Aorta (tissue), 5 donors: ENCODE results near the gene ADAMTS17. TPM values are rescaled to one million over a fixed set of nuclear protein-coding genes. Genes with fewer than 3 reads are reported as not detected.

Experiments used
- ATAC-seq: fragments of 200-7000 bp; cut with Tn5 transposase; one replicate; pipeline ENCODE4 v1.9.1; 2022; ENCODE audit warnings: moderate library complexity; ENCODE audit not compliant: low FRiP score
- DNase-seq, 2 donors: peaks; one replicate each; pipeline ENCODE4 v3.0.0-alpha.2; 2020
- H3K27ac ChIP-seq, 2 donors: one replicate each; pipeline ENCODE4 v1.5.1; 2013; ENCODE audit warnings: low read length in 2 of 2, mild to moderate bottlenecking in 2 of 2, moderate library complexity in 2 of 2, control low read depth in 1 of 2, inconsistent platforms in 1 of 2, low read depth in 1 of 2
- H3K27me3 ChIP-seq, 2 donors: one replicate each; pipeline ENCODE4 v1.6.1; 2013; ENCODE audit warnings: control low read depth in 1 of 2, low read length in 1 of 2, mild to moderate bottlenecking in 1 of 2, moderate library complexity in 1 of 2; ENCODE audit not compliant: insufficient read depth in 2 of 2, control insufficient read depth in 1 of 2
- H3K36me3 ChIP-seq, 2 donors: one replicate each; pipeline ENCODE4 v1.6.1; 2013; ENCODE audit warnings: control low read depth in 1 of 2, low read length in 1 of 2, mild to moderate bottlenecking in 1 of 2; ENCODE audit not compliant: insufficient read depth in 2 of 2, control insufficient read depth in 1 of 2
- H3K4me1 ChIP-seq, 2 donors: one replicate each; pipeline ENCODE4 v1.6.1; 2013; ENCODE audit warnings: low read length in 2 of 2, control low read depth in 1 of 2, mild to moderate bottlenecking in 1 of 2, moderate library complexity in 1 of 2; ENCODE audit not compliant: insufficient read depth in 2 of 2, control insufficient read depth in 1 of 2
- H3K4me3 ChIP-seq, 2 donors: one replicate each; pipeline ENCODE4 v1.5.1; 2013; ENCODE audit warnings: low read length in 2 of 2, control low read depth in 1 of 2, mild to moderate bottlenecking in 1 of 2
- H3K9me3 ChIP-seq: one replicate; pipeline ENCODE4 v1.6.1; 2013; ENCODE audit warnings: mild to moderate bottlenecking, low read length; ENCODE audit not compliant: control insufficient read depth
- WGBS, 2 donors: extraction: QIAGEN DNeasy Blood & Tissue Kit; methylation state at CpG; one replicate each; pipeline ENCODE4 v1.1.7; 2013; 5-methylcytosine and 5-hydroxymethylcytosine counted together
- intact Hi-C, 2 donors: fragments of 100-400 bp; cut with DNase I; formaldehyde crosslinking; loops; one replicate each; pipeline versions ENCODE4 v1.14.2 to v1.15.0; 2022
- long read RNA-seq, 2 donors: library from polyadenylated mRNA; unstranded; transcript quantifications; one replicate each; pipeline ENCODE4 v2.0.0, GENCODE V29; 2020 to 2021
- polyA plus RNA-seq, 2 donors: library from polyadenylated mRNA; stranded (reverse); fragments of 200-250 nt; gene quantifications; one replicate each; pipeline ENCODE4 v1.2.3, GENCODE V29; 2013
- total RNA-seq, 2 donors: library from RNA; stranded (reverse); fragmentation: NEBNext Ultra II Directional; extraction: Animal tissue kit (Norgen Biotek cat#: 25700); gene quantifications; one replicate each; pipeline ENCODE4 v1.2.1, GENCODE V29; 2021
- donor health status: healthy with polysubstance abuse.
- donor health status: Bipolar disorder and iron deficiency.
- donor health status: DM: no; HTN: no; CAD: no.
- donor health status: DM: no; HTN: no; CAD: no.
- donor health status: DM: yes; HTN: yes; CAD: no.

The ADAMTS17 gene, protein sequence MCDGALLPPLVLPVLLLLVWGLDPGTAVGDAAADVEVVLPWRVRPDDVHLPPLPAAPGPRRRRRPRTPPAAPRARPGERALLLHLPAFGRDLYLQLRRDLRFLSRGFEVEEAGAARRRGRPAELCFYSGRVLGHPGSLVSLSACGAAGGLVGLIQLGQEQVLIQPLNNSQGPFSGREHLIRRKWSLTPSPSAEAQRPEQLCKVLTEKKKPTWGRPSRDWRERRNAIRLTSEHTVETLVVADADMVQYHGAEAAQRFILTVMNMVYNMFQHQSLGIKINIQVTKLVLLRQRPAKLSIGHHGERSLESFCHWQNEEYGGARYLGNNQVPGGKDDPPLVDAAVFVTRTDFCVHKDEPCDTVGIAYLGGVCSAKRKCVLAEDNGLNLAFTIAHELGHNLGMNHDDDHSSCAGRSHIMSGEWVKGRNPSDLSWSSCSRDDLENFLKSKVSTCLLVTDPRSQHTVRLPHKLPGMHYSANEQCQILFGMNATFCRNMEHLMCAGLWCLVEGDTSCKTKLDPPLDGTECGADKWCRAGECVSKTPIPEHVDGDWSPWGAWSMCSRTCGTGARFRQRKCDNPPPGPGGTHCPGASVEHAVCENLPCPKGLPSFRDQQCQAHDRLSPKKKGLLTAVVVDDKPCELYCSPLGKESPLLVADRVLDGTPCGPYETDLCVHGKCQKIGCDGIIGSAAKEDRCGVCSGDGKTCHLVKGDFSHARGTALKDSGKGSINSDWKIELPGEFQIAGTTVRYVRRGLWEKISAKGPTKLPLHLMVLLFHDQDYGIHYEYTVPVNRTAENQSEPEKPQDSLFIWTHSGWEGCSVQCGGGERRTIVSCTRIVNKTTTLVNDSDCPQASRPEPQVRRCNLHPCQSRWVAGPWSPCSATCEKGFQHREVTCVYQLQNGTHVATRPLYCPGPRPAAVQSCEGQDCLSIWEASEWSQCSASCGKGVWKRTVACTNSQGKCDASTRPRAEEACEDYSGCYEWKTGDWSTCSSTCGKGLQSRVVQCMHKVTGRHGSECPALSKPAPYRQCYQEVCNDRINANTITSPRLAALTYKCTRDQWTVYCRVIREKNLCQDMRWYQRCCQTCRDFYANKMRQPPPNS
- total RNA-seq, result 1 to 10 TPM; 1.8 to 4.2 TPM
- polyA plus RNA-seq, result under 1 TPM in 1 of 2 donors, not detected in 1; 0.41 TPM
- long read RNA-seq, donor 1, partial matches to known transcripts, result 0 of 3 reads
- long read RNA-seq, donor 1, other reads (novel, unspliced or antisense), result 3 of 3 reads
- long read RNA-seq, donor 2, partial matches to known transcripts, result 1 of 2 reads
- long read RNA-seq, donor 2, other reads (novel, unspliced or antisense), result 1 of 2 reads

GRCh38 chr15:100341750-100342560 lies at the start of gene ADAMTS17:
Gene ADAMTS17 (minus strand): TSS chr15:100341975. CDS start chr15:100341899, 76 bp downstream.
- peak; percentile 97 to 98 for DNase-seq
- peak within 1 kb of the TSS in 1 of 2 donors; percentile 76 for H3K27ac ChIP-seq
- H3K4me1 ChIP-seq, result peaks cover 0 to 2% of the 10 kb centered on the region in 2 donors
- ATAC-seq, result peak; percentile 97
- WGBS, 2 donors, result 3% methylated on average over 59 of the region's 59 CpGs
- H3K27me3 ChIP-seq, result no peaks in the 10 kb centered on the region
- intact Hi-C loops, result loop anchor here in 1 of 2 donors (5.0 kb wide), 2 partner anchors 40 to 100 kb away; no protein-coding TSS in a partner anchor
- H3K36me3 ChIP-seq, result no peaks in the 10 kb centered on the region
- peak within 1 kb of the TSS; percentile 55 to 76 for H3K4me3 ChIP-seq
- H3K9me3 ChIP-seq, result no peaks in the 10 kb centered on the region

GRCh38 chr15:100385300-100386050 lies 43.7 kb upstream of the ADAMTS17 start:
- Histone ChIP-seq H3K4me3 (no peak overlapping the region), H3K36me3 (no peaks in the 10 kb centered on the region), H3K27ac (no peak overlapping the region), H3K4me1 (no peaks in the 10 kb centered on the region), H3K9me3 (peaks cover 14% of the 10 kb centered on the region), H3K27me3 (peaks cover 0 to 1% of the 10 kb centered on the region in 2 donors)
- no peak for ATAC-seq
- DNase-seq, result no peak
- intact Hi-C loops, result no loop called here
- 91% methylated on average over 3 of the region's 3 CpGs for WGBS, 2 donors

DNA sequence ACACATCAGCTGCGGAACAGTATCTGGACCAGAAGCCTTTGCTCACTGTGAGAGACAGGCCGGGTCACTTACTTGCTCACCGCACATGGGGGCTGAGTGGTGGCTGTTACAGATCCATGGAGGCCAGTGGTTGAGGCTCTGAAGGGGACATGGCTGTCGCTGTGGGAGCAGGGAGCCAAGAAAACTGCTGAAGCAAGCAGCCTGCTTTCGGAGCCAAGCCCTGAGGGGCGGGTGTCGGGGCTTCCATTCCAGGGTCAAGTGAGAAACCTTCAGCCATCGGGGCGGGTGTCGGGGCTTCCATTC lies 42.3 kb upstream of the ADAMTS17 start:
- H3K27ac ChIP-seq, result no peak overlapping the region
- ATAC-seq (peak; percentile 15), DNase-seq (no peak)

DNA sequence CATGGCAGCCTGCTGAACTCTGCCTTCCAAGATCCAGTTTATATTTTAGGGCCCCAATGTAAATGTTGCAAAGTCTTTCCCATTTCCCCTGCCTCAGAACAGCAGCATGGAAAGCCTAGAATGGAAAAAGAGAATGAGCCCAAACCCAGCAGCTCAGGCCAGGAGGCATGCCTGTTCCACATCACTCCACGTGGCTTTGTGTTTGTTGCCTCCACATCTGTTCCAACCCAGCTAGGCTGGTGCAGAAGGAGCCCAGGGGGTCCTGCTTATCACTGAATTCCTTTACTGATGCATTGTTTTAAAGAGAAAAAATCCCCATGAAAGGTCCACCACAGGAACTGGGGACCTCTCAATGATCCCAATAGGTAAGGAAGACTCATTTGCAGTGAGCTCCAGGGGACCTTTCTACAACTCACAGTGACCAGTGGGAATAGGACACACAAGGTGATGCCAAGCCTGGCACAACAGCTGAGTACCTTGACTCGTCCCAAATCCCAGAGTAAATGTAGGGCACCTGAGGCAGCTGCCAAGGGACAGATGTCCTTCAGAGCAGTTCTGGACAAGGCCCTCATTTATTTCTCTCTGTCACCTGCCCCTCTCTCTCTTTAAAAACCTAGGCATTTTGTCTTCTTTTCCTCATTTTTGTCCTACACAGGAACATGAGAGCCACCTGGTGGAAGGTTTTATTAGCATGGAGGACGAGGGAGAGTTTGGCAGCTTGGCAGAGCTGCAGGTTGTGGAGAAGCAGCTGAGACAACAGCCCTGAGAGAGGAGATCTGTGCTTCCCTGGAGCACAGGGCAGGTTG lies 41.7 kb upstream of the ADAMTS17 start:
- H3K4me1 ChIP-seq, result no peaks in the 10 kb centered on the region
- peaks cover 14% of the 10 kb centered on the region for H3K9me3 ChIP-seq
- ATAC-seq, result peak; percentile 44
- no peaks in the 10 kb centered on the region for H3K36me3 ChIP-seq
- H3K27ac ChIP-seq, result no peak overlapping the region
- H3K4me3 ChIP-seq, result no peak overlapping the region
- H3K27me3 ChIP-seq, result peaks cover 0 to 1% of the 10 kb centered on the region in 2 donors
- intact Hi-C loops, result loop anchor here in 1 of 2 donors (5.0 kb wide), 1 partner anchor 41 kb away; the partner anchor contains the start of gene ADAMTS17
- WGBS, 2 donors, result 31 to 33% methylated on average over 3 of the region's 3 CpGs
- DNase-seq, result no peak

More for the DNA sequence above, 42.3 kb upstream of the ADAMTS17 start:
- Histone ChIP-seq H3K4me3 (no peak overlapping the region), H3K4me1 (no peaks in the 10 kb centered on the region), H3K27me3 (peaks cover 0 to 1% of the 10 kb centered on the region in 2 donors), H3K9me3 (peaks cover 14% of the 10 kb centered on the region), H3K36me3 (no peaks in the 10 kb centered on the region)
- intact Hi-C loops, result loop anchor here in 1 of 2 donors (5.0 kb wide), 1 partner anchor 42 kb away; the partner anchor contains the start of gene ADAMTS17
- WGBS, 2 donors, result 83 to 86% methylated on average over 10 of the region's 10 CpGs

GRCh38 chr15:100373942-100374341 lies 32.2 kb upstream of the ADAMTS17 start:
- ATAC-seq, result peak; percentile 56
- 19 to 22% methylated on average over 7 to 8 of the region's 8 CpGs for WGBS, 2 donors

DNA sequence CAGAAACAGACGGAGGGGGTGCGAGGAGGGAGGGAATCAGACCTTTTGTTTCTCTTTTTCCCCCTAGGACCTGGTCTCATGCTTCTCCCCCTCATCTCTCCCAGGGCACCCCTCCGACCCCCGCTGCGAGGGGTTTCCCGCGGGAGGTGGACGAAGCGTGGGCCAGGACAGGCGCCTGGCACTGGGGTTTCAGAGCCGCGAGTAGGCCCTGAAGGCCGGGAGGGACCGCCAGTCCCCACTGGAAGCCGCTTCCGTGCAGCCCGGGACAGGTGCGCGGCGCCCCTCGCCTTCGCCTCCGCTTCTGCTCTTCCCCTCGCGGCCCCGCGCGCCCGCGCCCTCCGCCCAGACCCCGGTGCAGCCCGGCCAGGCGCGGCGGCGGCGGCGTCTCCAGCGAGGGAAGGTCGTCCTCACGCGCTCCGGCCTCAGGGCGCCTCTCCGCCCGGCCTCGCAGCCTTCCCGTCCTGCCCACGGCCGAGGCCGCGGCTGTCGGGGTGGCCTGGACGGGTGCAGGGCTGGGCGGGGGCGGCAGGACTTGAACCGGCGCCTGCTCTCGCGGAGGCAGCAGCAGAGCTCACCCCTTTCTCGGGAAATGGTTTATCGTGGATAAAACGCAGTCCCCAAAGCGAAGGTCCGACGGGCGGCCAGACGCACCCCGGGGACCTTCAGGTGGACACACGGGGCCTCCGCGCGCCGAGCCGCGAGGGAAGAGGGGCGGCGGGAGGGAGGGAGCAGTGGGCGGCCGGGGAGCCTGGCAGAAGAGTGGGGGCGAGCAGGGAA lies 31.5 kb upstream of the ADAMTS17 start:
- intact Hi-C loops, result no loop called here
- Histone ChIP-seq H3K27ac (peak overlapping the region in 1 of 2 donors; percentile 5), H3K9me3 (no peaks in the 10 kb centered on the region), H3K36me3 (no peaks in the 10 kb centered on the region), H3K4me3 (peak overlapping the region; percentile 60 to 69), H3K4me1 (no peaks in the 10 kb centered on the region), H3K27me3 (no peaks in the 10 kb centered on the region)
- DNase-seq (no peak), ATAC-seq (peak; percentile 73)
- WGBS, 2 donors, result 1% methylated on average over 60 to 82 of the region's 82 CpGs

More at GRCh38 chr15:100373942-100374341, 32.2 kb upstream of the ADAMTS17 start:
- intact Hi-C loops, result no loop called here
- DNase-seq, result no peak
- Histone ChIP-seq H3K9me3 (no peaks in the 10 kb centered on the region), H3K4me1 (no peaks in the 10 kb centered on the region), H3K4me3 (peak overlapping the region; percentile 60 to 69), H3K27ac (no peak overlapping the region), H3K36me3 (no peaks in the 10 kb centered on the region), H3K27me3 (no peaks in the 10 kb centered on the region)
